Dendritic cell treated with granulocyte-macrophage colony-stimulating factor and Interleukin-4, amounts not matched to agents 40 ng/mL and 50 ng/mL, for 4 days (primary cell): ENCODE data around the gene KISS1R.

ENCODE experiments used
- H3K27ac Mint-ChIP-seq: one replicate; pipeline ENCODE4 v1.8.0; 2022; ENCODE audit warnings: mild to moderate bottlenecking, mixed read lengths
- H3K27me3 Mint-ChIP-seq: one replicate; pipeline ENCODE4 v1.8.0; 2022; ENCODE audit warnings: mild to moderate bottlenecking, mixed read lengths
- H3K36me3 Mint-ChIP-seq: one replicate; pipeline ENCODE4 v1.8.0; 2022; ENCODE audit warnings: low read depth, mixed read lengths
- H3K4me1 Mint-ChIP-seq: one replicate; pipeline ENCODE4 v1.8.0; 2022; ENCODE audit warnings: low read depth, mixed read lengths
- H3K4me3 Mint-ChIP-seq: one replicate; pipeline ENCODE4 v1.8.0; 2022; ENCODE audit warnings: mild to moderate bottlenecking, moderate library complexity, mixed read lengths
- H3K9me3 Mint-ChIP-seq: one replicate; pipeline ENCODE4 v1.8.0; 2022; ENCODE audit warnings: mixed read lengths
- intact Hi-C: fragments of 100-400 bp; cut with micrococcal nuclease; formaldehyde crosslinking; loops from one replicate; pipeline ENCODE4 v1.15.0; 2022

The KISS1R gene

GRCh38 chr19:916645-917322, 349 bp upstream of the KISS1R start:
- peaks cover 29% of the 10 kb centered on the region for H3K4me1 Mint-ChIP-seq
- peak overlapping the region; percentile 13 for H3K4me3 Mint-ChIP-seq
- no peak overlapping the region for H3K27ac Mint-ChIP-seq
- intact Hi-C loops = no loop called here
- peaks cover 51% of the 10 kb centered on the region for H3K27me3 Mint-ChIP-seq
- no peaks in the 10 kb centered on the region for H3K9me3 Mint-ChIP-seq
- H3K36me3 Mint-ChIP-seq = no peaks in the 10 kb centered on the region

GRCh38 chr19:918152-918437, 962 bp downstream of the KISS1R start:
- Mint-ChIP-seq H3K27me3 (peaks cover 55% of the 10 kb centered on the region), H3K4me3 (no peak overlapping the region), H3K27ac (no peak overlapping the region), H3K4me1 (peaks cover 33% of the 10 kb centered on the region), H3K36me3 (no peaks in the 10 kb centered on the region), H3K9me3 (no peaks in the 10 kb centered on the region)
- intact Hi-C loops = no loop called here

- H3K9me3 Mint-ChIP-seq = no peaks in the 10 kb centered on the region
- intact Hi-C loops = no loop called here
- no peak overlapping the region for H3K4me3 Mint-ChIP-seq
- no peak overlapping the region for H3K27ac Mint-ChIP-seq
- no peaks in the 10 kb centered on the region for H3K36me3 Mint-ChIP-seq
- peaks cover 59% of the 10 kb centered on the region for H3K27me3 Mint-ChIP-seq
- H3K4me1 Mint-ChIP-seq = peaks cover 39% of the 10 kb centered on the region
Observed at GRCh38 chr19:918481-919198, 1.5 kb downstream of the KISS1R start.

GRCh38 chr19:919199-920050, 2.3 kb downstream of the KISS1R start:
- Mint-ChIP-seq H3K36me3 (no peaks in the 10 kb centered on the region), H3K4me1 (peaks cover 46% of the 10 kb centered on the region), H3K4me3 (no peak overlapping the region), H3K9me3 (no peaks in the 10 kb centered on the region), H3K27ac (no peak overlapping the region), H3K27me3 (peaks cover 59% of the 10 kb centered on the region)
- intact Hi-C loops = loop anchor here (2.0 kb wide), 2 partner anchors 57 to 149 kb away; no protein-coding TSS in a partner anchor

GRCh38 chr19:920051-920864, 3.1 kb downstream of the KISS1R start:
- Mint-ChIP-seq H3K4me3 (peak overlapping the region; percentile 51), H3K9me3 (no peaks in the 10 kb centered on the region), H3K27ac (no peak overlapping the region), H3K4me1 (peaks cover 44% of the 10 kb centered on the region), H3K36me3 (no peaks in the 10 kb centered on the region), H3K27me3 (peaks cover 57% of the 10 kb centered on the region)
- intact Hi-C loops = loop anchor here (2.0 kb wide), 2 partner anchors 57 to 149 kb away; no protein-coding TSS in a partner anchor

- peak overlapping the region; percentile 85 for H3K27ac Mint-ChIP-seq
- intact Hi-C loops = no loop called here
- H3K27me3 Mint-ChIP-seq = peaks cover 25% of the 10 kb centered on the region
- peak overlapping the region; percentile 86 for H3K4me3 Mint-ChIP-seq
- no peaks in the 10 kb centered on the region for H3K9me3 Mint-ChIP-seq
- H3K36me3 Mint-ChIP-seq = peaks cover 44% of the 10 kb centered on the region
- H3K4me1 Mint-ChIP-seq = peaks cover 47% of the 10 kb centered on the region
Observed at GRCh38 chr19:924553-925086, 7.5 kb downstream of the KISS1R start.

GRCh38 chr19:925087-925525, 8.0 kb downstream of the KISS1R start:
- Mint-ChIP-seq H3K27me3 (peaks cover 22% of the 10 kb centered on the region), H3K4me3 (peak overlapping the region; percentile 86), H3K36me3 (peaks cover 48% of the 10 kb centered on the region), H3K4me1 (peaks cover 52% of the 10 kb centered on the region), H3K9me3 (no peaks in the 10 kb centered on the region), H3K27ac (peak overlapping the region; percentile 85)
- intact Hi-C loops = no loop called here

GRCh38 chr19:925526-926322, 8.6 kb downstream of the KISS1R start, which contains the start of gene ARID3A:
ARID3A (plus strand) TSS chr19:926035; CDS start chr19:929529, 3,494 bp downstream.
- H3K36me3 Mint-ChIP-seq = peaks cover 55% of the 10 kb centered on the region
- peaks cover 17% of the 10 kb centered on the region for H3K27me3 Mint-ChIP-seq
- intact Hi-C loops = no loop called here
- H3K4me1 Mint-ChIP-seq = peaks cover 57% of the 10 kb centered on the region
- H3K27ac Mint-ChIP-seq = peak within 1 kb of the TSS; percentile 85
- peak within 1 kb of the TSS; percentile 86 for H3K4me3 Mint-ChIP-seq
- no peaks in the 10 kb centered on the region for H3K9me3 Mint-ChIP-seq

- Mint-ChIP-seq H3K27ac (peak overlapping the region; percentile 85), H3K4me1 (peaks cover 59% of the 10 kb centered on the region), H3K36me3 (peaks cover 60% of the 10 kb centered on the region), H3K27me3 (peaks cover 12% of the 10 kb centered on the region), H3K9me3 (no peaks in the 10 kb centered on the region), H3K4me3 (peak overlapping the region; percentile 86)
- intact Hi-C loops = no loop called here
Observed at GRCh38 chr19:926323-926588, 9.1 kb downstream of the KISS1R start.

GRCh38 chr19:926589-927350, 9.6 kb downstream of the KISS1R start:
- Mint-ChIP-seq H3K27me3 (peaks cover 9% of the 10 kb centered on the region), H3K4me3 (peak overlapping the region; percentile 86), H3K9me3 (no peaks in the 10 kb centered on the region), H3K36me3 (peaks cover 65% of the 10 kb centered on the region), H3K4me1 (peaks cover 59% of the 10 kb centered on the region), H3K27ac (peak overlapping the region; percentile 85)
- intact Hi-C loops = no loop called here

GRCh38 chr19:927351-927779, 10.2 kb downstream of the KISS1R start:
- H3K4me1 Mint-ChIP-seq = peaks cover 62% of the 10 kb centered on the region
- H3K36me3 Mint-ChIP-seq = peaks cover 71% of the 10 kb centered on the region
- intact Hi-C loops = no loop called here
- H3K27me3 Mint-ChIP-seq = peaks cover 6% of the 10 kb centered on the region
- H3K27ac Mint-ChIP-seq = peak overlapping the region; percentile 85
- peak overlapping the region; percentile 86 for H3K4me3 Mint-ChIP-seq
- H3K9me3 Mint-ChIP-seq = no peaks in the 10 kb centered on the region

GRCh38 chr19:927780-928401, 10.8 kb downstream of the KISS1R start:
- Mint-ChIP-seq H3K4me1 (peaks cover 68% of the 10 kb centered on the region), H3K36me3 (peaks cover 76% of the 10 kb centered on the region), H3K27ac (peak overlapping the region; percentile 85), H3K27me3 (peaks cover 6% of the 10 kb centered on the region), H3K9me3 (no peaks in the 10 kb centered on the region), H3K4me3 (peak overlapping the region; percentile 86)
- intact Hi-C loops = no loop called here
